ENCODE results near the gene GPR162.

Gene GPR162

GRCh38 chr12:6823182-6824084 is 1.8 kb downstream of the GPR162 start:
- DNase-seq, result no peak

- DNase-seq, result no peak
These were observed 2.6 kb downstream of the GPR162 start for GRCh38 chr12:6824085-6824775.

GRCh38 chr12:6824901-6825381 is 3.3 kb downstream of the GPR162 start:
- no peak for DNase-seq

- peak; percentile 69 for DNase-seq
These were observed 3.9 kb downstream of the GPR162 start for GRCh38 chr12:6825398-6826124.

- no peak for DNase-seq
These were observed 4.6 kb downstream of the GPR162 start for GRCh38 chr12:6826125-6826733.

- DNase-seq, result no peak
These were observed 5.3 kb downstream of the GPR162 start for GRCh38 chr12:6826734-6827436.

- DNase-seq, result peak; percentile 14
These were observed 5.9 kb downstream of the GPR162 start for GRCh38 chr12:6827437-6827911.

- DNase-seq, result no peak
These were observed 6.6 kb downstream of the GPR162 start, which contains the start of gene P3H3 for GRCh38 chr12:6827982-6828780. Gene P3H3, plus strand, starts transcription at chr12:6828407. Its CDS starts 34 bp downstream, at chr12:6828441.

GRCh38 chr12:6828781-6829535 is 7.3 kb downstream of the GPR162 start:
- DNase-seq, result peak; percentile 12

GRCh38 chr12:6829536-6830220 is 8.1 kb downstream of the GPR162 start:
- DNase-seq, result no peak

- no peak for DNase-seq
These were observed 8.8 kb downstream of the GPR162 start for GRCh38 chr12:6830286-6830890.

- no peak for DNase-seq
These were observed 9.4 kb downstream of the GPR162 start for GRCh38 chr12:6830999-6831398.

GRCh38 chr12:6831450-6831995 is 9.9 kb downstream of the GPR162 start:
- no peak for DNase-seq

- DNase-seq, result no peak
These were observed 10.5 kb downstream of the GPR162 start for GRCh38 chr12:6832125-6832524.

GRCh38 chr12:6833189-6833890 is 11.7 kb downstream of the GPR162 start:
- no peak for DNase-seq

- DNase-seq, result no peak
These were observed 12.6 kb downstream of the GPR162 start for GRCh38 chr12:6834254-6834653.

GRCh38 chr12:6834873-6835272 is 13.3 kb downstream of the GPR162 start:
- no peak for DNase-seq

GRCh38 chr12:6836851-6837250 is 15.2 kb downstream of the GPR162 start:
- no peak for DNase-seq
